Heart left ventricle (tissue), 16 donors: ENCODE results near the gene TPT1. TPM values are rescaled to one million over a fixed set of nuclear protein-coding genes. Genes with fewer than 3 reads are reported as not detected.

ENCODE experiments used
- ATAC-seq, 4 donors: fragments of 200-7000 bp; cut with Tn5 transposase; one replicate each; pipeline ENCODE4 v1.9.1; 2020 to 2022; ENCODE audit warnings: moderate library complexity in 4 of 4, mild to moderate bottlenecking in 3 of 4, moderate number of reproducible peaks in 1 of 4
- DNase-seq, 5 donors: peaks; one replicate each; pipeline ENCODE4 v3.0.0-alpha.2; 2020
- H3K27ac ChIP-seq, 12 donors: fragments of 200-600 bp; sonication (generic) in 4 of 12; one replicate each; pipeline versions ENCODE4 v1.5.0 to v1.8.0; 2016 to 2022; ENCODE audit warnings: mild to moderate bottlenecking in 2 of 12
- H3K27me3 ChIP-seq, 9 donors: fragments of 200-600 bp; sonication (generic) in 2 of 9; one replicate each; pipeline versions ENCODE4 v1.5.1 to v1.8.0; 2016 to 2022; ENCODE audit warnings: mild to moderate bottlenecking in 3 of 9
- H3K36me3 ChIP-seq, 9 donors: fragments of 200-600 bp; sonication (generic) in 2 of 9; one replicate each; pipeline versions ENCODE4 v1.5.0 to v1.8.0; 2018 to 2022; ENCODE audit warnings: mild to moderate bottlenecking in 2 of 9
- H3K4me1 ChIP-seq, 12 donors: fragments of 200-600 bp; sonication (generic) in 4 of 12; one replicate each; pipeline versions ENCODE4 v1.5.0 to v1.8.0; 2016 to 2022; ENCODE audit warnings: mild to moderate bottlenecking in 3 of 12
- H3K4me3 ChIP-seq, 12 donors: fragments of 200-600 bp; sonication (generic) in 4 of 12; one replicate each; pipeline versions ENCODE4 v1.5.0 to v1.8.0; 2017 to 2022; ENCODE audit warnings: mild to moderate bottlenecking in 9 of 12, moderate library complexity in 4 of 12
- H3K9me3 ChIP-seq, 12 donors: fragments of 200-600 bp; sonication (generic) in 4 of 12; one replicate each; pipeline versions ENCODE4 v1.5.0 to v1.8.0; 2016 to 2022; ENCODE audit warnings: mild to moderate bottlenecking in 1 of 12
- POLR2A ChIP-seq, 2 donors: fragments of 450-650 bp; IDR thresholded peaks; one replicate each; pipeline ENCODE4 v1.6.1; 2017; ENCODE audit warnings: antibody characterized with exemption in 2 of 2, mild to moderate bottlenecking in 2 of 2, moderate library complexity in 2 of 2
- WGBS, 4 donors: extraction: QIAGEN DNeasy Blood & Tissue Kit in 2 of 4; methylation state at CpG; one replicate each; pipeline versions ENCODE4 v1.1.5 to v1.1.7; 2013 to 2018; 5-methylcytosine and 5-hydroxymethylcytosine counted together
- intact Hi-C, 10 donors: fragments of 100-400 bp; cut with DNase I; formaldehyde crosslinking; loops; one replicate each; pipeline versions ENCODE4 v1.11.1 to v1.14.2; 2022
- polyA plus RNA-seq, 2 donors: library from polyadenylated mRNA; stranded (reverse); fragments of 200-250 nt; gene quantifications; one replicate each; pipeline ENCODE4 v1.2.3, GENCODE V29; 2013
- total RNA-seq, 9 donors: library from RNA; depleted of rRNA in 2 of 9; stranded (reverse); fragments of >200 nt in 2 of 9; fragmentation: NEBNext Ultra II Directional in 3 of 9; extraction: Animal tissue kit (Norgen Biotek cat#: 25700) in 3 of 9; gene quantifications; one replicate each; pipeline versions ENCODE4 v1.1.0 to v1.2.4, GENCODE V29; 2016 to 2023
- TF ChIP-seq, protein P1 (sequence below), 12 donors: fragments of 200-600 bp; sonication (generic) in 4 of 12; IDR thresholded peaks; one replicate each; pipeline versions ENCODE4 v1.5.0 to v1.8.0; 2018 to 2022; ENCODE audit warnings: antibody characterized with exemption in 12 of 12, mild to moderate bottlenecking in 5 of 12
- donor health status: ischemic (EF 13 %, LVEDD 7.1; RV severe dilation, severe dysfunction).
- donor health status: healthy with polysubstance abuse.
- donor health status: DM: no; HTN: yes; CAD: no.
- donor health status: DM: no; HTN: no; CAD: no.
- donor health status: ischemic (EF 25% LVEDD 6.9; RV normal size, moderate dysfunction).
- donor health status: ischemic (EF 25% LVEDD 5.7; RV mildly dilated, moderate dysfunction).
- donor health status: healthy.
- donor health status: DM: yes; HTN: yes; CAD: no.
- donor health status: ischemic (EF 35%, LVEDD 5.7; RV mildly dilated, moderate dysfunction).
- donor health status: nonischemic (EF 11% LVEDD 7.7; RV severe dilation, severe dysfunction).
- donor health status: DM: yes; HTN: yes; CAD: no.
- donor health status: PGD.
- donor health status: ischemic (EF 29% LVEDD 5.4; RV normal size, mild dysfunction).
- donor health status: nonischemic (EF 23%, LVEDD 6.1; RV moderate dilation, normal function).

Gene TPT1
- total and polyA plus RNA-seq, 11 donors: 1,738 to 7,117 (median 3,896) TPM

DNA sequence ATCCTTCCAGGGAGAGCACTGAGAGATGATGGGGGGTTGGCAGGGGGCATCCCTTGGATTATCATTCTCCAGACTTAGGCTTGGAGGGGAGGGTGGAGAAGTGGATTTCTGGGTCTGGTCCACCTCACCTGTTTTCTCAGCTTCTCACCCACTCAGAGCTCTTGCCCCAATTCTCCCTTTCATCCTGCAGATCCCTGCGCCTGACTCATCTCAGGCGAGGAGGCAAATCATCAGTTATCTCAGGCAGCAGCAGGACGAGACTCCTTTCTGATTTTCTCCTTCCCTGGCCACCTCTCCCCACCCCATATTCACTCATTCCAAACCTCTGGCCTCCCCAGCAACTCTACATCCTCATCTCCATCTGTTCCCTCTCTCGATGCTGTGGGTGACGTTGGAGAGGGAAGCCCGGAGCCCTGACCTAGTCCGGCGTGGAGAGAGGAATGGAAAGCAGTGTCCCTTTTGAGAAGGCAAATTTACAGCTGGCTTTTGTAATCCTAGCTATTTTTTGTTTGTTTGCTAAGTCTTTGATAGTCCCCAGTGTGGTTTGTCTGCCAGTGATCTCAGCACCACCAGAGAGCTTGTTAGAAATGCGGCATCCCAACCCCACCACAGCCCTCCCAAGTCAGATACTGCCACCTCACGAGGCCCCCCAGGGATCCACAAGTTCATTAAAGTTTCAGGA is 24.0 kb upstream of the TPT1 start:
- 94 to 95% (median 94%) methylated on average over 10 of the region's 10 CpGs for WGBS, 4 donors
- Histone ChIP-seq H3K4me3 (no peak overlapping the region), H3K36me3 (peaks cover 0 to 45% (median 12%) of the 10 kb centered on the region in 9 donors), H3K27me3 (no peaks in the 10 kb centered on the region), H3K9me3 (peaks cover 0 to 7% (median 0%) of the 10 kb centered on the region in 12 donors), H3K27ac (no peak overlapping the region), H3K4me1 (peaks cover 0 to 26% (median 7%) of the 10 kb centered on the region in 12 donors)
- TF ChIP-seq, protein P1, sequence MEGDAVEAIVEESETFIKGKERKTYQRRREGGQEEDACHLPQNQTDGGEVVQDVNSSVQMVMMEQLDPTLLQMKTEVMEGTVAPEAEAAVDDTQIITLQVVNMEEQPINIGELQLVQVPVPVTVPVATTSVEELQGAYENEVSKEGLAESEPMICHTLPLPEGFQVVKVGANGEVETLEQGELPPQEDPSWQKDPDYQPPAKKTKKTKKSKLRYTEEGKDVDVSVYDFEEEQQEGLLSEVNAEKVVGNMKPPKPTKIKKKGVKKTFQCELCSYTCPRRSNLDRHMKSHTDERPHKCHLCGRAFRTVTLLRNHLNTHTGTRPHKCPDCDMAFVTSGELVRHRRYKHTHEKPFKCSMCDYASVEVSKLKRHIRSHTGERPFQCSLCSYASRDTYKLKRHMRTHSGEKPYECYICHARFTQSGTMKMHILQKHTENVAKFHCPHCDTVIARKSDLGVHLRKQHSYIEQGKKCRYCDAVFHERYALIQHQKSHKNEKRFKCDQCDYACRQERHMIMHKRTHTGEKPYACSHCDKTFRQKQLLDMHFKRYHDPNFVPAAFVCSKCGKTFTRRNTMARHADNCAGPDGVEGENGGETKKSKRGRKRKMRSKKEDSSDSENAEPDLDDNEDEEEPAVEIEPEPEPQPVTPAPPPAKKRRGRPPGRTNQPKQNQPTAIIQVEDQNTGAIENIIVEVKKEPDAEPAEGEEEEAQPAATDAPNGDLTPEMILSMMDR (IDR thresholded peaks at IDR 0.05): no peak
- no peak for TF ChIP-seq POLR2A (IDR thresholded peaks at IDR 0.05)
- DNase-seq (no peak), ATAC-seq (no peak)
- intact Hi-C loops: no loop called here

DNA sequence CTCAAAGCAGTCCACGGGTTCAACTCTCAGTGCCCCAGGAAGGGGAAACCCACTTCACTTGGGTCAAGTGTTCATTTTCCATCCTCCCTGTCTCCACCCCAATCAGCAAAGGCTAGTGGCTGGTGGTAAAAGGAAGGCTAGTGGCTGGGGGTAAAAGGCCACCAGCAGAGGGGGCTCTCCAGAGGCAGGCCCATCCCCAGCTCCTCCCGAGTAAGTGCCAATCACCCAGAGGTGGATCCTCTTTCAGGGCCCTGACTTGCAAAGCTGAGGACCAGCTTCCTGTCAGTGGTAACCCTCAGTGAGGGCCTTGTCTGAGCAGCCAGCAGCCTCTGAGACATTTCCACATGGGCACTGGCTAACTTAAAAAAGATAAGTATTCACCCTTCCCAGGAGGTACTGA is 22.0 kb upstream of the TPT1 start:
- TF ChIP-seq POLR2A (IDR thresholded peaks at IDR 0.05): no peak
- Histone ChIP-seq H3K27me3 (no peaks in the 10 kb centered on the region), H3K4me1 (peaks cover 0 to 17% (median 0%) of the 10 kb centered on the region in 12 donors), H3K4me3 (no peak overlapping the region), H3K36me3 (peaks cover 0 to 46% (median 20%) of the 10 kb centered on the region in 9 donors), H3K27ac (no peak overlapping the region), H3K9me3 (peaks cover 0 to 7% (median 0%) of the 10 kb centered on the region in 12 donors)
- ATAC-seq: no peak
- WGBS, 4 donors: 89 to 100% (median 92%) methylated on average over 2 of the region's 2 CpGs
- DNase-seq: no peak
- intact Hi-C loops: no loop called here

DNA sequence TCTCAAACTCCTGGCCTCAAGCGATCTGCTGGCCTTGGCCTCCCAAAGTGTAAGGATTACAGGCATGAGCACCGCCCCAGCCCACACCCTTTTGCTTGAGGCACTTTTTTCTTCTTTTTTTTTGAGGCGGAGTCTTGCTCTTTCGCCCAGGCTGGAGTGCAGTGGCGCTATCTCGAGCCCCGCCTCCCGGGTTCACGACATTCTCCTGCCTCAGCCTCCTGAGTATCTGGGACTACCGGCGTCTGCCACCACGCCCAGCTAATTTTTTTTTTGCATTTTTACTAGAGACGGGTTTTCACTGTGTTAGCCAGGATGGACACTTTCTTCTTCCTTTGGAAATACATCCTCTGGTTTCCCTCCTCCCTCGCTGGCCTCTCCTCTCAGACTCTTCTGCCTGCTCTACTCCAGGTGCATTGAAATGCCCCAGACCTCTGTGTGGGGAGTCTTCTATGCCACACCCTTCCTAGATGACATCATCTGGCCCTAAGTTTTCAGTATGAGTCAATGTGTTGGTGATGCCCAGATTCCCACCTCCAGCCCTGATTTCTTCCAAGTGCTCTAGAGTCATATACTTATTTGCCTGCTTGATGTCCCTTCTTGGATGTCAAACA is 20.7 kb upstream of the TPT1 start:
- Histone ChIP-seq H3K27ac (no peak overlapping the region), H3K36me3 (peaks cover 0 to 57% (median 26%) of the 10 kb centered on the region in 9 donors), H3K4me3 (no peak overlapping the region), H3K4me1 (peaks cover 0 to 14% (median 0%) of the 10 kb centered on the region in 12 donors), H3K9me3 (peaks cover 0 to 7% (median 0%) of the 10 kb centered on the region in 12 donors), H3K27me3 (no peaks in the 10 kb centered on the region)
- intact Hi-C loops: no loop called here
- 95 to 96% (median 95%) methylated on average over 14 of the region's 14 CpGs for WGBS, 4 donors
- ATAC-seq: peak in 1 of 4 donors; percentile 33
- TF ChIP-seq, protein P1 (IDR thresholded peaks at IDR 0.05): no peak
- no peak for TF ChIP-seq POLR2A (IDR thresholded peaks at IDR 0.05)
- DNase-seq: no peak

DNA sequence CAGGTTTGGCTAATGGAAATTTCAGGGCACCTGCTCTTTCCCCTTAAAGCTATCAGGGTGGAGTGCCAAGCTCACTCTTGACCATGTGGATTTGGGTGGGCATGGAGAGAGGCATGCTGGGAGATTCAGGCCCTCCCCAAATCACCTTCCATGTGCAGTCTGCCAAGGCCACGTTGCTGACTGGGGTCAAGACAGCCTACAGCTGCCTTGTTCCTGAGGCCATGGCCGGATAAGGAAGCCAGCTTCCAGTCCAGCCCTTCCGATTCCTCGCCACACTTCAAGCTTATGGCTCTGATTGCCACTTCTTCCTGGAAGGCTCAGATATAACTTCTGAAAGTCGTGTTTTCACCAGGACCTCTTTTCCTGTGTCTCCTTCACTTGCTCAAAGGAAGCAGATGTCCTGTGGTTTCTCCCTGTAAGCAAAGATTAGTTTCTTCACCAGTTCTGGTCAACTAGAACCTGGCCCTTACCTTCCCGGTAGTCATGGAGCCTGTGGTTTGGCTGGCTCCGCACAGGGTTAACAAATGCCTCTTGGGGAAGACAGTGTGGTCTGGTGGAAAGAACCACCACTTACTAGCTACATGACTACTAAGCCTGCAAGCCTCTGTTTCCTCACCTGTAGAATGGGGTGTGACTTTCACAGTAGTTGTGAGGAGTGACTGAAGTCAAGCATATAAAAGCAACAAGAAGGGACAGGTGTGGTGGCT is 16.1 kb upstream of the TPT1 start:
- no peak for TF ChIP-seq POLR2A (IDR thresholded peaks at IDR 0.05)
- TF ChIP-seq, protein P1 (IDR thresholded peaks at IDR 0.05): no peak
- H3K4me1 ChIP-seq: peaks cover 0 to 24% (median 0%) of the 10 kb centered on the region in 12 donors
- no peaks in the 10 kb centered on the region for H3K27me3 ChIP-seq
- DNase-seq (no peak), ATAC-seq (no peak)
- no peak overlapping the region for H3K27ac ChIP-seq
- no peaks in the 10 kb centered on the region for H3K9me3 ChIP-seq
- H3K4me3 ChIP-seq: no peak overlapping the region
- 71 to 78% (median 78%) methylated on average over 7 of the region's 7 CpGs for whole genome bisulfite sequencing, 4 donors
- intact Hi-C loops: no loop called here
- H3K36me3 ChIP-seq: peaks cover 0 to 83% (median 53%) of the 10 kb centered on the region in 9 donors
